Stimulated activated naive CD8-positive, alpha-beta T cell treated with anti-CD3 and anti-CD28 coated beads, Interleukin-15, Interleukin-2, amounts not matched to agents 100 ng/mL and 50 ng/mL, for 24 hours (primary cell): ENCODE results near the gene KRT2.

ENCODE experiments used
- H3K27ac Mint-ChIP-seq: one replicate; pipeline ENCODE4 v1.8.0; 2021; ENCODE audit warnings: mild to moderate bottlenecking, mixed read lengths
- H3K27me3 Mint-ChIP-seq: one replicate; pipeline ENCODE4 v1.8.0; 2021; ENCODE audit warnings: mixed read lengths
- H3K36me3 Mint-ChIP-seq: one replicate; pipeline ENCODE4 v1.8.0; 2021; ENCODE audit warnings: low read depth, mixed read lengths
- H3K4me1 Mint-ChIP-seq: one replicate; pipeline ENCODE4 v1.8.0; 2021; ENCODE audit warnings: low read depth, mixed read lengths
- H3K4me3 Mint-ChIP-seq: one replicate; pipeline ENCODE4 v1.8.0; 2021; ENCODE audit warnings: mild to moderate bottlenecking, mixed read lengths
- H3K9me3 Mint-ChIP-seq: one replicate; pipeline ENCODE4 v1.8.0; 2021; ENCODE audit warnings: mixed read lengths

Gene KRT2

DNA sequence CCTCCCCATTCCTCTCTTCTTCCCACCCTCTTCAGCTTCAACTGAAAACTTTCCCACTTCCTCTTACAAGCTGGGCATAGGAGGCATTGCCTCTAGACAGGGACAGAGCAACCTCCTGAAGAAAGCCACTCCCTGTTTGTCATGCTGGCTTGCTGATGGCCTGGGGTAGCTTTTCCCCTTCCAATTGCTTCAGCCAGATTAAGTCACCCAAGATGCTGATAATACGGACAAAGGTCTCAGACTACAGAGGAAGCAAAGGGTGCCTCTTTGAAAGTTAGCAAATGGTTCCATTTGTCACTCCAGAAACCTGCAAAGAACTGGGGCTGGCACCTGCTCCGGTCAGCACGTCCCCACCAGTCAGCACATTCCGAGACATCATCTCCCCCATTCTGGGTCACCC, 6.0 kb downstream of the KRT2 start:
- no peaks in the 10 kb centered on the region for H3K9me3 Mint-ChIP-seq
- peak overlapping the region; percentile 15 for H3K27ac Mint-ChIP-seq
- no peaks in the 10 kb centered on the region for H3K27me3 Mint-ChIP-seq
- peaks cover 59% of the 10 kb centered on the region for H3K4me1 Mint-ChIP-seq
- H3K4me3 Mint-ChIP-seq = no peak overlapping the region
- no peaks in the 10 kb centered on the region for H3K36me3 Mint-ChIP-seq

DNA sequence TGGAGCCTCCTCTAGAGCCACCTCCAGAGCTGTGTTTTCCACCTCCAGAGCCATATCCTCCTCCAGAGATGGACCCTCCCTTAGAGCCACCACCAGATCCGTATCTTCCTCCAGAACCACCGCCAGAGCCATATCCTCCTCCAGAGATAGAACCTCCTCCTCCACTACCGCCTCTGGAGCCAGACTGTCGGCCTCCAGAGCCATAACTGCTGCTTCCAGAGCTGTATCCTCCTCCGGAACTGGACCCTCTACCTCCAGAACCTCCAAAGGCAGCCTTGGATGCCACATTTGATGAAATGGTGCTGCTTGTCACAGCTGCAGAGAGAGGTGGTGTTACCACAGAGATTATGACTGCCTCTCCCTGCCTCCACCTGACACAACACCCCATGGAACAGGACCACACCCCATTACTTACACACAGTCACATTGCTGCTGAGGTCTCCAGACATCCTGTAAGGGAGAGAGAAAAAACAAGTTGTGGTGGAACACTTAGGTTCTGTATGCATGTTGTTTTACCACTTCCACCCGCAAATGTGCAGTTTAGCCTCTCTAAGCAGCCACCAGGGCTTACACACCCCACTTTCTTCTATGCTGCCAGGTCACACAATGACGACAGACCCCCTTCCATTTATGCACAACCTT, 6.8 kb downstream of the KRT2 start:
- Mint-ChIP-seq H3K9me3 (no peaks in the 10 kb centered on the region), H3K4me3 (peak overlapping the region; percentile 9), H3K27me3 (no peaks in the 10 kb centered on the region), H3K4me1 (peaks cover 59% of the 10 kb centered on the region), H3K36me3 (no peaks in the 10 kb centered on the region), H3K27ac (peak overlapping the region; percentile 49)

DNA sequence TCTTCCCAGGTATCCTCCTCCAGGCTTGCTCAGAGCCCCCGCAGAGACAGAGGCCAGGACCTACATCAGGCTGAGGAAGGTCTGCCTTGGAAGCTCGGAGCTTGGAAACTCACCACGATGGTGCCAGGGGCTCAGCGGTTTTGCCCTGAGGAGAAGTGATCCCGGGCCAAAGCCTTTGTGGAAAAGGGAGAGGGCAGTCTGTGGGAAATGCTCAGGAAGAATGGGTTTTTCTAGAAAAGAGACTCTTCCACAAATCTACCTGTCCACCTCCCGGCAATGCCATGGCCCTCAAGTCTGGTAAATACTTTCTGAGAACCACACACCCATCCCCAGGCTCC, 8.0 kb downstream of the KRT2 start:
- peaks cover 55% of the 10 kb centered on the region for H3K4me1 Mint-ChIP-seq
- H3K27ac Mint-ChIP-seq = no peak overlapping the region
- H3K27me3 Mint-ChIP-seq = no peaks in the 10 kb centered on the region
- H3K36me3 Mint-ChIP-seq = no peaks in the 10 kb centered on the region
- no peaks in the 10 kb centered on the region for H3K9me3 Mint-ChIP-seq
- H3K4me3 Mint-ChIP-seq = no peak overlapping the region

DNA sequence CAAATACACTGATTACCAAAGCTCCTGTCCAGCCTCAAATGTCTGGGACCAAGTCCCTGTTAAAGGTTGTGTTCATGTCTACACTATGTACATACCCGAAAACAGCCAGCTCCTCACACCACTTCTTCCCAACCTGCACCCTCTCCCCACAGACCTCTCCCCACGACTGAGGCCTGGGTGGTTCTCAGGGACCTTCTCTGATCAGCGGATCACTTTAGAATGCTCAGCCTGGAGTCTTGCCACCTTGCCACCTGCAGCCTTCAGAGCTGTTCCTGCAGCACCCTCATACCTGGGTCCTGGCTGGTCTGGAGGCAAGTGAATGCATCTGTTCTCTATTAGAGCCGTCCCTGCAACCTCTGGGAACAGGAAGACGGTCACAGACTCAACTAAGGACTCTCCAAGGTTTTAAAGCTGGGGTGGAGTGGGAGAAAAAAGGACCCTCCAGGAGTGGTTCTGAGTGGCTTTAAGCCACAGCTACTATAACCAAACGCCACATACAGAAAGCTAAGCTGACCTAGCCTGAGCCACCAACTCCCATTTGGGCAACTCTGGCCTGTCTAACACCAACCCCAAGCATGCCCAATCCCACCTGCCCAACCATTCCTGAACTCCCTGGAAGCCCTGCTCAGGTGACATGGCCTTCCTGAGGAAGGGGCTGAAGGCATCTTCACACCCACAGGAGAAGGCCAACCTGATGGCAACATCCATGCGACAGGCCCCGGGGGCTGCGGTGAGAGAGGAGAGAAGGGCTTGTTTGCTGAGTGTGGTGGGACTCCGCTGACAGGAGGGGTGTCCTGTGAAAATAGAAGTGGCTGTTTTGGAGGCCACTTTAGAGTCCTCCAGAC, 8.6 kb downstream of the KRT2 start:
- Mint-ChIP-seq H3K9me3 (no peaks in the 10 kb centered on the region), H3K36me3 (no peaks in the 10 kb centered on the region), H3K4me1 (peaks cover 50% of the 10 kb centered on the region), H3K4me3 (no peak overlapping the region), H3K27me3 (no peaks in the 10 kb centered on the region), H3K27ac (no peak overlapping the region)

DNA sequence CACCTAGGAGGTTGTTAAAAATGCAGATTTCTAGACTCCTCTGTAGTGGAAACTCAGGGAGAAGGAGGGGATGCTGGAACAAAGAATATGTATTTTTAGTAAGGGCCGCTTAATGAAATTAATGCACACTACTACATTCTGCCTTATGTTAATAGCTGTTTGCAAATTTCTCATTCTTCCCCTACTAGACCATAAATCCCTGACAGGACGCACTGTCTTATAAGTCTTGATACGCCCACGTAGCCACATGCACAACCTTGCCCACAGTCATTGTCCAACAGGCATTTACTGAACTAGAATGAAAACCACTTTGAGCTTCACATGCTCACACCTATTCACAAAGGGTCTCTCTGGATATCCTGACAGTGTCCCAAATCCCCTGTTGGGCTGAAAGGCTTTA, 10.5 kb downstream of the KRT2 start:
- peaks cover 32% of the 10 kb centered on the region for H3K4me1 Mint-ChIP-seq
- no peak overlapping the region for H3K27ac Mint-ChIP-seq
- H3K27me3 Mint-ChIP-seq = no peaks in the 10 kb centered on the region
- no peaks in the 10 kb centered on the region for H3K36me3 Mint-ChIP-seq
- H3K9me3 Mint-ChIP-seq = no peaks in the 10 kb centered on the region
- no peak overlapping the region for H3K4me3 Mint-ChIP-seq

DNA sequence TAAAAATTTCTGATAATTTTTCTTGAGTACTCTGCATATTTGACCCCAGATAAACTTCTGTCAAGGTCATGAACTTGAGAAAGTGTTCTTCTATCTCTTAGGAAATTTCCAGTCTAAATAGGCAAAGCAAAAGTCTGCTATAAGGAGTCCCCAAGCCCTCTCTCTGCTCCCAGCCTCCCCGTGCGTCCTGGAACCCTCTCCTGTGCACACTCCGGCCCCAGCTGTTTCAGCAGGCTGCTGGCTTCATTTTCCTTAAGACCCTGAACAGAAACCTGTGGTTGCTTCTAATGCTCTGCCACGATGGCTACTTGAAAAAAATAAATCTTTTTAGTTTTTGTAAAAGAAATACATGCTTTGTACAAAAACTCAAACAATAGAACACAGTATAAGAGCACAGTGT, 14.7 kb downstream of the KRT2 start:
- H3K4me3 Mint-ChIP-seq = no peak overlapping the region
- H3K27me3 Mint-ChIP-seq = no peaks in the 10 kb centered on the region
- peaks cover 34% of the 10 kb centered on the region for H3K4me1 Mint-ChIP-seq
- no peak overlapping the region for H3K27ac Mint-ChIP-seq
- no peaks in the 10 kb centered on the region for H3K36me3 Mint-ChIP-seq
- H3K9me3 Mint-ChIP-seq = no peaks in the 10 kb centered on the region

DNA sequence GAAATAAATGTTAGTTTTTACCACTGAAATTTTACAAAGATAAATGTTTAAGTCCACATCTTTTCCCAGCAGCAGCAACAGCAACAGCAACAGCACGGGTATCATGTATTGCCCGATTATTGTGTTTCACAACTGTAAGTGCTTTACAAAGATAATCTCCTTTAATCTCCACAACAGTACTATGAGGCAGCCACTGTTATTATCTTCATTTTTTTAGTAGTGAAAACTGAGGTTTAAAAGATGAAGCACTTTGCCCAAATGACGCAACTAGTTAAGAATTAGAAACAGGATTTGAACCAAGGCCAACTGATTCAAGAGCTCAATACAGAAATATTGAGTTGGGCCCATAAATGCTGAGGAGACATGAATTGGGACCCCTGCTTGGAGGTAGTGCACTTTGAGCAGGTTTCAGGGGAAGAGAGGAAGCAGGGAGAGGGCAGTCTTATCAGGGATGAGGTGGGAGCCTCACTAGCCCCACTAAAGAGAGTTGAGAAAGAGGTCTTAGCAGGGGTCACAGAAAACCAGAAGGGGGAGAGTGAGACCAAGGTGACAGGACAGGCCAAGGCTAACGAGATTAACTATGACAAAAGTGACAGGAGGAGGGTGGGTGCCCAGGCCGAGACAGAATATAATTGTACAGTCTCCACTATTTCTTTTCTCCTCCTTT, 15.3 kb downstream of the KRT2 start:
- Mint-ChIP-seq H3K4me1 (peaks cover 36% of the 10 kb centered on the region), H3K4me3 (no peak overlapping the region), H3K27me3 (no peaks in the 10 kb centered on the region), H3K9me3 (no peaks in the 10 kb centered on the region), H3K27ac (no peak overlapping the region), H3K36me3 (no peaks in the 10 kb centered on the region)

DNA sequence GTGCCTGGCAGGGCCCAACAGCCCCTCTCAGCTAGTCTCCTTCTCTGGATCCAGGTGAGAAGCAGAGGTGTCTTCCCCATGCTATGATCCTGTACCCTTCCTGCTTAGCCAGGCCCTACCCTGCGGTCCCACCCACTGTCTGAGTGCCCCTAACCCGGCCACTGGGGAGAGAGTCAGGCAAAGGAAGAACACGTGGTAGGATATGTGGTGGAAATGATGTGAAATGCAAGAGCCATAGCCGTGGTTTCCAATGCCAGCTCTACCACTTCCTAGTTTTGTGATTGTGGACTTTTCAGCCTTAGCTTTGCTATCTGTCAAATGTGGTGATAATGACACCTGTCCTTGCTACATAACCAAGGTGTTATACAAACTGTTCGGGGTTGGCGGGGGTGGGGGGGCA, 15.8 kb downstream of the KRT2 start:
- Mint-ChIP-seq H3K4me3 (no peak overlapping the region), H3K4me1 (peaks cover 36% of the 10 kb centered on the region), H3K27me3 (no peaks in the 10 kb centered on the region), H3K9me3 (no peaks in the 10 kb centered on the region), H3K27ac (no peak overlapping the region), H3K36me3 (no peaks in the 10 kb centered on the region)

DNA sequence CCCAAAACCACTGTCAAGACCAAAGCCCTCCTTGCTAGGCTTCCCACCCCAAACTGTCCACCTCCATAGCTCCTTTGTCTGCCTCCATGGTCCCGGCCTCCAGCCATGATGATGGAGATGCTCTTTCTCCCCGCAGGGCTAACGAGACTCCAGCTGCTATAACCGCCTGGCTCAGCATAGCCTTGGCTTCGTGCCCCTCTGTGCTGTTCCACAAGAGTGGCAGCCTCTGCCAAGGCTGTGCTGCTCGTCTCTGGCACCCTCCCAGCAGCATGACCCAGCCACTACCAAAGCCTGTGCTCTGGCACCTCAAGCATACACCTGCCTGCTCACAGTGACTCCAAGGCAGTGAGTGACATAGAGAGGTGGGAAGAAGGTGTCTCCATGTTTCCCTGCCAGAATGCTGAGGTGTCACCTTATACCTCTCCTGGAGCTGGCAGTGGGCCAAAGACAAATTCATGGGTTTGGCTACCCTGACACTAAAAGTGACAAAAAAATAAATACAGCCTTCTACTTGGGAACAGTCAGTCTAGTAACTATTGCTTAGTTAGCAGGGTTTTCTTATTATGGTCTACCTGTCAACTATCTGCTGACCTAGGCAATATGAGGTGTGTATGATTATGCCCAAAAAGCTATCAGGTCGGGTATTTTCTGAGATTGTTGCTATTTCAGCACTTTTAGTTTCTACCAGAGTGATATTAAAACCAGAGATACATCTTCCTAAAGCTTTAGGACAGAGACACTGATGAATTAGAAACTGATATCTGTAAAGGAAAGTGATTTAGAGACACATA, 17.6 kb downstream of the KRT2 start:
- Mint-ChIP-seq H3K4me1 (peaks cover 52% of the 10 kb centered on the region), H3K9me3 (no peaks in the 10 kb centered on the region), H3K4me3 (no peak overlapping the region), H3K27me3 (no peaks in the 10 kb centered on the region), H3K27ac (peak overlapping the region; percentile 63), H3K36me3 (no peaks in the 10 kb centered on the region)

DNA sequence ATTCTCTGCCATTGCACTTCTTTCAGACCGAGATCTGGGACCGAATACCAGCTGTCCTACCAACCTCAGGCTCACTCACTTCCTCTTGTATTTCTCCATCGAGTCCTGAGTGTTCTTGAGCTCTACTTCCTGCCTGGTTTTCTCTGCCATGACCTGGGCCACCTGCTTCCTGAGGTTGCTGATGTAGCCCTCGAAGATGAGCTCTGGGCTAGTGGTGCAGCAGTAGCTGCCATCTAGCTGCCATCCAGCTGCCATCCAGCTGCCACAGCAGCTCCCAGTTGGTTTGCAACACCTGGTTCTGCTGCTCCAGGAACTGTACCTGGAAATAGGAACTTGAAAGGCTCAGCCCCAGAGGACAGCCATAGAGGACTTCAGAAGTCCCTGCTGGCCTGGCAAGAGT, 18.6 kb downstream of the KRT2 start:
- Mint-ChIP-seq H3K4me3 (no peak overlapping the region), H3K27ac (peak overlapping the region; percentile 16), H3K4me1 (peaks cover 54% of the 10 kb centered on the region), H3K9me3 (no peaks in the 10 kb centered on the region), H3K36me3 (no peaks in the 10 kb centered on the region), H3K27me3 (no peaks in the 10 kb centered on the region)

DNA sequence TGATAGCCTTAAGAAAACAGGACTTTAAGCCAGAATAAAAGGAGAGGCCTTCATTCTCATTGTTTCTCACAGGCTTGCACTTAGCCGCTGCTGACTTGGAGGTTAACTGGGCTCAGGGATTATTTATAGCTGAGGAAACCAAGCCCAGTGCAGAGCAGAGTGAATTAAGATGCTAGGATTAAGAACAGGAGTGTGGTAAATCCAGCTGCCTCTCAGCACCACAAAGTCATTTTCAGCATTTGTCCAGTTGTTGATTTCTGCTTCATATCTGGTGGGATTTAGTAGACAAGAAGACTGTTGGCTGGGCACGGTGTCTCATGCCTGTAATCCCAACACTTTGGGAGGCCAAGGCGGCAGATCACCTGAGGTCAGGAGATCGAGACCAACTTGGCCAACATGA, 19.4 kb downstream of the KRT2 start:
- Mint-ChIP-seq H3K27me3 (no peaks in the 10 kb centered on the region), H3K27ac (no peak overlapping the region), H3K9me3 (no peaks in the 10 kb centered on the region), H3K4me3 (no peak overlapping the region), H3K36me3 (no peaks in the 10 kb centered on the region), H3K4me1 (peaks cover 56% of the 10 kb centered on the region)

DNA sequence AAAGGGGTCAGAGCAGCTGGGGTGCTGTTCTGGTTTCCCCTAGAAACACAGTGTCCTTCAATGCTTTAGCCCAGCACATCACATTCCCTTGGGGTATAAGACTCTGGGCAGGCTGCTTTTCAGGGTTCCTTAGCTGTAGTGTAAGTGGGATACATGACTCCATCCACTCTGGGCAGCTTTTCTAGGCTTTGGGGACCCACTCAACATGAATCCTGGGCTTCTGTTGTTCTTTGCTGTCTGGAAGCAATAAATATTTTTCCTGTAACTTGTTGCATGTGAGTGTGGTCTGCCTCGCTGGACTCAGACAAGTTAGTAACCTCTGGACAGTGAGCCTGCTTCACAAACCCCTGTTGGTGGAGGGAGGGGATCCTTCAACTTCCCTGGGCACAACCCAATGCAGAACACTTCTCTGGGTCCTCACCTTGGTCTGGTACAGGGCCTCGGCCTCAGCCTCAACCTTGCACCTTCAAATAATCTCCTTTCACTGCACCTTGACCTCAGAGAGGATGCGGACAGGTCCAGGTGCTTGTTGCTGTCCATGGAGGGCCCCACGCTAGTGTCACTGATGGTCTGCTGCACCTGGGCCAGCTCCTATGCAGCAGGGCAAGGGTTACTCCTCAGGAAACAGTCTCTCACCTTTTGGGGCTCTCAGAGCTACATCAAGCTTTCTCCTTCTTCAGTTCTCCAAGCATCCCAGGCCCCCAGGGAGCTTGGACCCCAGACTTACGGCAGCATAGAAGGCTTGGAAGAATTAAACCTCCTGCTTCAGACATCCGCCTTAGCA, 20.1 kb downstream of the KRT2 start:
- Mint-ChIP-seq H3K27me3 (no peaks in the 10 kb centered on the region), H3K4me1 (peaks cover 61% of the 10 kb centered on the region), H3K36me3 (no peaks in the 10 kb centered on the region), H3K9me3 (no peaks in the 10 kb centered on the region), H3K27ac (no peak overlapping the region), H3K4me3 (no peak overlapping the region)

DNA sequence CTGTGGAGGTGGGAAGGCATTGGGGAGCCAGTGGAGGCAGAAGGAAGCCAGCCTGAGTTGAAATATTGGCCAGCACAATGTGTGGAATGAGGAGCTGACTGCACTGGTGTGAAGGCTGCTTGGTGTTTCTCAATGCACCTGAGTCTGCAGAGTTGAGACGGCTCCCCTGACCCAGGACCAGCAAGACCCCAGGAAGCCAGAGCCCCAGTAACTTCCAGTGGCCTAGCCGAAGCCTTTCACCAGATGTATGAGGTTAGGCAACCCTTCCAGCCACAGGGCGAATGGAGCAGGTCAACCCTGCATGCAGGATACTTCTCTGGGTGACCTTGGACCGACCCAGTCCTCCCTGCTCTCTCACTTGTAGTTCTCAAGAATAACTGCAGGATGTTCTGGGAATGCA, 20.7 kb downstream of the KRT2 start:
- no peaks in the 10 kb centered on the region for H3K36me3 Mint-ChIP-seq
- peaks cover 67% of the 10 kb centered on the region for H3K4me1 Mint-ChIP-seq
- no peak overlapping the region for H3K4me3 Mint-ChIP-seq
- H3K27ac Mint-ChIP-seq = no peak overlapping the region
- H3K27me3 Mint-ChIP-seq = no peaks in the 10 kb centered on the region
- H3K9me3 Mint-ChIP-seq = no peaks in the 10 kb centered on the region

DNA sequence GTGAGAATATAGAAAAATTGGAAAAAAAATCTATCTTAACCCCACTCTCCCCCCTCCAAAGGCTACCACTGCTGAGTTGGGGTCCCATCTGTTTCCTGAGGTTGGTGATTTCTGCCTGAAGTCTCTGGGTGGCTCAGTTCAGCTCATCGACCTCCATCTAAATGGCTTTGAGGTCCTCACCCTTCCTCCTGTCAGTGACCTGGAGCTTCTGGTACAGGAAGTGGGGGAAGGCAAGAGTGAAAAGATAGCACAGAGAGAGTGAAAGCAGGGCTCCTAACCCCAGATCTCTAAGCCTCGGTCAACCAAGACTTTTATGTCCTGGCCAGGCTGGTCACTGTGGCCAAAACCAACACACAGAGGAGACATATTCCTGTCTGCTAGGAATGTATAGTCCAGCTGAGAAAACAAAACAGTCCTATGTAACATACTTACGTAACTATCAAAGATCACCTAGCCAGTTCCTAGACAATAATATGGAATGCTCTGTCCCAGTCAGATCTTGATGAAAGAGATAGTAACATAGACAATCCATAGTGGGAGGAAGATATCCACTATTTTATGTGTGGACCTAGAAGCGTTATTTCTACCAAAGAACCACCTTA, 21.3 kb downstream of the KRT2 start:
- Mint-ChIP-seq H3K9me3 (no peaks in the 10 kb centered on the region), H3K4me3 (peak overlapping the region; percentile 38), H3K27me3 (no peaks in the 10 kb centered on the region), H3K36me3 (no peaks in the 10 kb centered on the region), H3K4me1 (peaks cover 68% of the 10 kb centered on the region), H3K27ac (peak overlapping the region; percentile 80)
